Measurements from ENCODE around the gene SPATA20. TPM values are rescaled to one million over a fixed set of nuclear protein-coding genes. Genes with fewer than 3 reads are reported as not detected.

Gene SPATA20
- total RNA-seq, 1 donor from 2014 or later: 22.8 TPM

- Histone ChIP-seq H3K9me3 (ENCODE audit: low read depth) (no peaks in the 10 kb centered on the region), H3K27ac (no peak overlapping the region), H3K79me2 (ENCODE audit: low read depth) (no peaks in the 10 kb centered on the region), H4K20me1 (ENCODE audit: low read depth) (no peaks in the 10 kb centered on the region), H3K36me3 (no peaks in the 10 kb centered on the region), H3K4me1 (peaks cover 34% of the 10 kb centered on the region), H3K27me3 (no peaks in the 10 kb centered on the region), H3K4me3 (no peak overlapping the region), H3K4me2 (no peak overlapping the region), H3K9ac (no peak overlapping the region), H2AFZ (replicated peaks) (no peak overlapping the region), H3F3A (ENCODE audit: low read depth) (peaks cover 7% of the 10 kb centered on the region)
- TF ChIP-seq EZH2phosphoT487 (IDR thresholded peaks at IDR 0.05): no peak
- no peak for TF ChIP-seq EZH2 (IDR thresholded peaks at IDR 0.05)
- Mint-ChIP-seq H3K36me3 (no peaks in the 10 kb centered on the region), H3K4me3 (no peak overlapping the region), H3K27ac (peak overlapping the region; percentile 46), H3K27me3 (ENCODE audit: insufficient read depth, low read depth) (peaks cover 5% of the 10 kb centered on the region), H3K9me3 (no peaks in the 10 kb centered on the region), H3K4me1 (peaks cover 68% of the 10 kb centered on the region)
- DNase-seq (ENCODE audit: low spot score): no peak
Observed at GRCh38 chr17:50588391-50589049, 41.5 kb downstream of the SPATA20 start.

GRCh38 chr17:50589095-50589705, 42.2 kb downstream of the SPATA20 start:
- Histone ChIP-seq H3K4me3 (no peak overlapping the region), H3F3A (ENCODE audit: low read depth) (peaks cover 7% of the 10 kb centered on the region), H3K9me3 (ENCODE audit: low read depth) (no peaks in the 10 kb centered on the region), H3K79me2 (ENCODE audit: low read depth) (no peaks in the 10 kb centered on the region), H2AFZ (replicated peaks) (no peak overlapping the region), H4K20me1 (ENCODE audit: low read depth) (no peaks in the 10 kb centered on the region), H3K27me3 (no peaks in the 10 kb centered on the region), H3K9ac (no peak overlapping the region), H3K4me2 (no peak overlapping the region), H3K36me3 (no peaks in the 10 kb centered on the region), H3K27ac (no peak overlapping the region), H3K4me1 (peaks cover 33% of the 10 kb centered on the region)
- H3K27ac Mint-ChIP-seq: peak overlapping the region; percentile 51
- DNase-seq (ENCODE audit: low spot score): no peak
- H3K4me3 Mint-ChIP-seq: peak overlapping the region; percentile 3
- no peaks in the 10 kb centered on the region for H3K36me3 Mint-ChIP-seq
- H3K9me3 Mint-ChIP-seq: no peaks in the 10 kb centered on the region
- peaks cover 5% of the 10 kb centered on the region for H3K27me3 Mint-ChIP-seq (ENCODE audit: insufficient read depth, low read depth)
- H3K4me1 Mint-ChIP-seq: peaks cover 68% of the 10 kb centered on the region
- no peak for TF ChIP-seq EZH2 (IDR thresholded peaks at IDR 0.05)
- TF ChIP-seq CTCF (IDR thresholded peaks at IDR 0.05): no peak
- TF ChIP-seq EZH2phosphoT487 (IDR thresholded peaks at IDR 0.05): no peak

GRCh38 chr17:50590946-50591737, 44.2 kb downstream of the SPATA20 start:
- DNase-seq (ENCODE audit: low spot score): no peak
- no peak overlapping the region for H2AFZ ChIP-seq (replicated peaks)
- Mint-ChIP-seq H3K36me3 (no peaks in the 10 kb centered on the region), H3K4me3 (peak overlapping the region; percentile 11), H3K27ac (peak overlapping the region; percentile 76), H3K27me3 (ENCODE audit: insufficient read depth, low read depth) (peaks cover 8% of the 10 kb centered on the region), H3K4me1 (peaks cover 68% of the 10 kb centered on the region), H3K9me3 (no peaks in the 10 kb centered on the region)
- no peaks in the 10 kb centered on the region for H4K20me1 ChIP-seq (ENCODE audit: low read depth)
- no peak overlapping the region for H3K27ac ChIP-seq
- H3K4me2 ChIP-seq: no peak overlapping the region
- H3K4me3 ChIP-seq: no peak overlapping the region
- H3K9me3 ChIP-seq (ENCODE audit: low read depth): no peaks in the 10 kb centered on the region
- H3K9ac ChIP-seq: no peak overlapping the region
- no peaks in the 10 kb centered on the region for H3K27me3 ChIP-seq
- no peaks in the 10 kb centered on the region for H3K36me3 ChIP-seq
- TF ChIP-seq EZH2 (IDR thresholded peaks at IDR 0.05): no peak
- no peak for TF ChIP-seq CTCF (IDR thresholded peaks at IDR 0.05)
- no peak for TF ChIP-seq EZH2phosphoT487 (IDR thresholded peaks at IDR 0.05)
- peaks cover 5% of the 10 kb centered on the region for H3F3A ChIP-seq (ENCODE audit: low read depth)
- no peaks in the 10 kb centered on the region for H3K79me2 ChIP-seq (ENCODE audit: low read depth)
- H3K4me1 ChIP-seq: peaks cover 22% of the 10 kb centered on the region

Data from neural progenitor cell (in vitro differentiated cells).